Measurements from ENCODE around the gene CHAF1B.
"Not testable (repeated sequence)": the region's sequence is repeated elsewhere in the genome, so short reads cannot be mapped to it uniquely, and the experiment has no call there.

Gene CHAF1B

DNA sequence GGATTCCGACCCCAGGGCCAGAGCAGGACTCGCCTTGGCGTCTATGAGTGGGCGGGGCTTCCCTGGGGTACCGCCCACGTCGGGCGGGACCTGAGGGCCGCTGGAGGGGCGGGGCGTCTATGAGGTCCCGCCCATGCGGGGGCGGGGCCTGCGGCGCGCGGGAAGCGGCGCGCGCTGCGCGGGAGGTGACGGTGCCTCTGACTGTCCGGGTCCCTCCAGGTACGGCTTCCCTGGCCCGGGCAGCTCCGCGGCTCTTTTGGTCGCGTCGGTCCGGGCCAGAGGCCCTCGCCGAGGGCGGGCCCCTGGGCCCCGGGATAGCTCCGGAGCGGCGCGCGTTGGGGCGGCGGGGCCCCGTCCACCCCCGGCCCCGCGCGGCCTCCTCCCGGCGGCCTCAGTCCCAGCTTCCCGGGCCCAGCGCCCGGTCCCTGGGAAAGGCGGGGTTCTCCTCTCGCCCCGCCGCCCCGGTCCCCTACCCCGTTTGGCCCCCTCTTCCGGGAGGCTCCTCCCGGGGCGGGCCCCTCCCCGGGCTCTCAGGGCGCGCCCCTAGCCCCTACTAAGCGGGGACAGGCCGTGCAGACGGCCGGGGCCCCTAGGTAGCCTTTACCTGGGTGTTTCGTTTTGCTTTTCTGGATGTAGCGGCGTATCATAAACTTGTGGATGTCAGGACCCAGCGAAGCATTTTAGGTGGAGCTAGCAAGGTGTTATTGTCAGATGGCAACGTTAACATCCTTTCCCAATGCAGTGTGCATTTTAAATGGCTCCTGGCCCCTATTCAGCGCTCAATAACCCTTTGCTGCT is at the start of gene CHAF1B:
Gene CHAF1B (plus strand): TSS at position 160 of the 798 bp plus-strand sequence. CDS start 745 bp downstream, outside the sequence.
- in situ Hi-C loops (cut with MboI; ENCODE audit: low sequenced_read_pairs, unreplicated experiment): no loop called here
- peak; percentile 98 for DNase-seq (ENCODE audit: low spot score)
- no peak for TF ChIP-seq CTCF (IDR thresholded peaks at IDR 0.05; ENCODE audit: borderline replicate concordance, control extremely low read depth, extremely low read depth, insufficient read depth, missing control alignments)

GRCh38 chr21:36337099-36337509 is 48.1 kb upstream of the CHAF1B start:
- TF ChIP-seq CTCF (IDR thresholded peaks at IDR 0.05; ENCODE audit: borderline replicate concordance, control extremely low read depth, extremely low read depth, insufficient read depth, missing control alignments): no peak
- DNase-seq (ENCODE audit: low spot score): no peak
- in situ Hi-C loops (cut with MboI; ENCODE audit: low sequenced_read_pairs, unreplicated experiment): no loop called here

- in situ Hi-C loops (cut with MboI; ENCODE audit: low sequenced_read_pairs, unreplicated experiment): no loop called here
- DNase-seq (ENCODE audit: low spot score): no peak
- TF ChIP-seq CTCF (IDR thresholded peaks at IDR 0.05; ENCODE audit: borderline replicate concordance, control extremely low read depth, extremely low read depth, insufficient read depth, missing control alignments): no peak
These were observed 46.2 kb upstream of the CHAF1B start for GRCh38 chr21:36338975-36339374.

- in situ Hi-C loops (cut with MboI; ENCODE audit: low sequenced_read_pairs, unreplicated experiment); DNase-seq (ENCODE audit: low spot score): not testable (repeated sequence)
These were observed 42.6 kb upstream of the CHAF1B start for GRCh38 chr21:36342581-36342980.

DNA sequence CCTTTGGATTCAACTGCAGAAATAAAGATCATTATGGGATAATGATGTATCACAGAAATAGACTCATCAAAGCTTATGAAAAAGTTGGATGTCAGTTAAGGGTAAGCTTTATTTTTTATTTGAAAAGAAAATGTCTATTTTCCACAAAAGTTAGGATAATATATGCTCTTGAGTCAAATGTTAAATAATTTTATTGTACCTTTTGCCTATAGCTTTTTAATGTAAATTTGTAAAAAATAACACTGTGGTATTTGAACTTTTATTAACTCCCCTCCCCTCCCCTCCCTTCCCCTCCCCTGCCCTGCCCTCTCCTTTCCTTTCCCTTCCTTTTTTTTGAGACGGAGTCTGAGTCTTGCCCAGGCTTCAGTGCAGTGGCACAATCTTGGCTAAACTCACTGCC is 40.3 kb upstream of the CHAF1B start:
- DNase-seq (ENCODE audit: low spot score): no peak
- in situ Hi-C loops (cut with MboI; ENCODE audit: low sequenced_read_pairs, unreplicated experiment): no loop called here
- no peak for TF ChIP-seq CTCF (IDR thresholded peaks at IDR 0.05; ENCODE audit: borderline replicate concordance, control extremely low read depth, extremely low read depth, insufficient read depth, missing control alignments)

DNA sequence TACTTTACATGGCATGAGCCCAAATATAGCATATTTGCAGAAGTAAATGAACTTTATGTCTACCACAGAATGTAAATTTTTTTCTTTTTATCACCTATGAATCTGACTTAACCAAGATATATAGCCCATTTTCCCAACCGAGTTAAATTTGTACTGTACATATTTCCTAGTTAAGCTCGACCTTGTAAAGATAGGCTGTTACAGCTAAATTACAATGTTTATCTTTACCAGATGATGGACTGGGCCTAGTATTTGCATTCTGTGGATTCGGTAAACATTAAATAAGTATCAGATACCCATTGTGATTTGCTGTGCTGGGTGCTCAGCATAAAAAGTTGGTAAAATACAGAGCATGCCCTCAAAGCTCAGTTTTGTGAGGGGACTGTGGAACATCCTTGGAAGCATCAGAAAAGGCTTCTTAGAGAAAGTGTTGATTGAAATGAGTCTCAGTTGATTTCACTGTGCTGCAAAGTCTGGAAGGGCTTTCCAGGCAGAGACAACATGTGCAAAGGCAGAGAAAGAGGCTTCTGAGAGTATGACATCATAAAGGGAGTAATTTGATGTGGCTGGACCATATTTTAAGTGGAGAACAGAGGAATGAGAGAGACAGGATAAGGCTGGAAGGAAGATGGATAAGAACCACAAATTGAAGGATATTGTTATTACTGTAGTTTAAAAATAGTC is 37.8 kb upstream of the CHAF1B start:
- no peak for DNase-seq (ENCODE audit: low spot score)
- TF ChIP-seq CTCF (IDR thresholded peaks at IDR 0.05; ENCODE audit: borderline replicate concordance, control extremely low read depth, extremely low read depth, insufficient read depth, missing control alignments): no peak
- in situ Hi-C loops (cut with MboI; ENCODE audit: low sequenced_read_pairs, unreplicated experiment): no loop called here

- in situ Hi-C loops (cut with MboI; ENCODE audit: low sequenced_read_pairs, unreplicated experiment): no loop called here
- DNase-seq (ENCODE audit: low spot score): no peak
- TF ChIP-seq CTCF (IDR thresholded peaks at IDR 0.05; ENCODE audit: borderline replicate concordance, control extremely low read depth, extremely low read depth, insufficient read depth, missing control alignments): no peak
These were observed 37.2 kb upstream of the CHAF1B start for GRCh38 chr21:36347962-36348328.
